OCI-LY1 (cell line): ENCODE results near the gene TRIP6.

Experiments used
- CTCF ChIP-seq: fragments of 200-600 bp; sonication (generic), shearing (Covaris generic); IDR thresholded peaks from 2 replicates; pipeline ENCODE4 v1.5.1; 2017; ENCODE audit warnings: mild to moderate bottlenecking, antibody characterized with exemption, low read length, moderate library complexity, mixed read lengths
- EZH2 ChIP-seq: fragments of 200-600 bp; sonication (generic), shearing (Covaris generic); IDR thresholded peaks from 2 replicates; pipeline ENCODE4 v1.8.0; 2017; ENCODE audit warnings: borderline replicate concordance, mixed run types, mild to moderate bottlenecking, antibody characterized with exemption, low read length, moderate library complexity, mixed read lengths

DNA sequence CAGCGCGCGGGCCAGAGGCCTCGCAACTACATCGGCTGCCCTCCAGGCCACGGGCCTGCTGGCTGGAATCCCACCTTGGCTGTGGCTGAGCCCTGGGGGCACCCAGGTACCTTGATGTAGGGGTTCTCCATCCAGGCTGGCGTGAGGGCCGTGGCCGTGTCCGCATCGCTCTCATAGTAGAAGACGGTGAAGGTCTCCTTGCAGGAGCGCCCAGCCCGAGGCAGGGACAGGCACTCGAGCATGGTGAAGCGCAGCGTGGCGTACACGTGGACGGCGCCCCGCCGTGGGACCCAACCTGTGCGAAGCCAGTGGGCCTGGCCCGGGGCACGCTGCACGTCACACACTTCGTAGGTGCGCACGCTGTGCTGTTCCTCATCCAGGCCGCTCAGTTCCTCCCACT lies 43.7 kb upstream of the TRIP6 start:
- TF ChIP-seq EZH2 (no peak), CTCF (no peak)
